Common myeloid progenitor, CD34-positive (primary cell): ENCODE measurements around the gene ARHGAP26.

Experiments
- CTCF ChIA-PET: fragments of 350-600 bp; sonication (Branson Sonifier 250); formaldehyde crosslinking; loops from one replicate; lab custom pipeline; 2021; ENCODE audit warnings: antibody characterized with exemption; lab: Charles Lee
- POLR2A ChIA-PET: fragments of 350-600 bp; sonication (Branson Sonifier 250); formaldehyde crosslinking; loops from one replicate; lab custom pipeline; 2021; ENCODE audit warnings: antibody characterized with exemption; lab: Charles Lee
- DNase-seq, 3 donors: peaks; one replicate each; pipeline versions ENCODE4 v3.0.0 to v3.0.0-alpha.2; 2013
- H3K27ac ChIP-seq, 2 experiments: 1 replicate in 1 of 2; 2 replicates in 1 of 2; pipeline ENCODE4 v1.7.0; 2013; ENCODE audit warnings: inconsistent platforms in 2 of 2, low read length in 2 of 2, mild to moderate bottlenecking in 2 of 2, low read depth in 1 of 2, moderate library complexity in 1 of 2; ENCODE audit not compliant: severe bottlenecking in 2 of 2, insufficient read depth in 1 of 2, poor library complexity in 1 of 2
- H3K27me3 ChIP-seq, 5 experiments: replicated peaks in 2 of 5; 1 replicate in 3 of 5; 2 replicates in 2 of 5; pipeline versions ENCODE4 v1.6.1 to v1.7.0; 2013; ENCODE audit warnings: low read length in 4 of 5, mild to moderate bottlenecking in 2 of 5, moderate library complexity in 2 of 5, inconsistent platforms in 1 of 5; ENCODE audit not compliant: insufficient read depth in 5 of 5, control insufficient read depth in 4 of 5
- H3K36me3 ChIP-seq, 4 experiments: 1 replicate in 2 of 4; 2 replicates in 2 of 4; pipeline versions ENCODE4 v1.6.1 to v1.7.0; 2013; ENCODE audit warnings: low read length in 3 of 4, control low read depth in 1 of 4, mild to moderate bottlenecking in 1 of 4; ENCODE audit not compliant: control insufficient read depth in 4 of 4, insufficient read depth in 4 of 4
- H3K4me1 ChIP-seq, 4 experiments: 1 replicate in 3 of 4; 2 replicates in 1 of 4; pipeline versions ENCODE4 v1.6.1 to v1.7.1; 2013; ENCODE audit warnings: low read length in 3 of 4, mild to moderate bottlenecking in 3 of 4, control low read depth in 1 of 4, inconsistent platforms in 1 of 4, moderate library complexity in 1 of 4; ENCODE audit not compliant: control insufficient read depth in 4 of 4, insufficient read depth in 4 of 4; ENCODE audit errors: control extremely low read depth in 1 of 4
- H3K4me3 ChIP-seq, 7 experiments: 1 replicate in 4 of 7; 2 replicates in 3 of 7; pipeline versions ENCODE4 v1.5.1 to v1.7.0; 2013; ENCODE audit warnings: mild to moderate bottlenecking in 7 of 7, low read length in 6 of 7, moderate library complexity in 6 of 7, inconsistent platforms in 2 of 7, low read depth in 2 of 7, control low read depth in 1 of 7; ENCODE audit not compliant: insufficient read depth in 4 of 7, control insufficient read depth in 1 of 7; ENCODE audit errors: extremely low read depth in 1 of 7
- H3K9me3 ChIP-seq, 5 experiments: 1 replicate in 4 of 5; 2 replicates in 1 of 5; pipeline versions ENCODE4 v1.6.1 to v1.7.1; 2013; ENCODE audit warnings: low read length in 4 of 5, mild to moderate bottlenecking in 2 of 5, inconsistent platforms in 1 of 5, low read depth in 1 of 5, moderate library complexity in 1 of 5; ENCODE audit not compliant: control insufficient read depth in 4 of 5, insufficient read depth in 2 of 5; ENCODE audit errors: control extremely low read depth in 1 of 5
- WGBS: methylation state at CpG from one replicate; pipeline ENCODE4 v1.1.5; 2013; ENCODE audit not compliant: insufficient coverage; 5-methylcytosine and 5-hydroxymethylcytosine counted together

Gene ARHGAP26

GRCh38 chr5:143134900-143135299, 364.7 kb downstream of the ARHGAP26 start:
- Histone ChIP-seq H3K36me3 (peaks cover 2 to 10% (median 4%) of the 10 kb centered on the region in 4 experiments), H3K4me1 (peaks cover 0 to 4% (median 2%) of the 10 kb centered on the region in 4 experiments), H3K4me3 (no peak overlapping the region), H3K27ac (no peak overlapping the region), H3K9me3 (no peaks in the 10 kb centered on the region), H3K27me3 (no peaks in the 10 kb centered on the region)
- 98% methylated on average over 4 of the region's 4 CpGs for WGBS
- CTCF ChIA-PET: interaction anchor here (2.8 kb wide), 1 partner anchor 10 kb away, joined by 10 read pairs; no protein-coding TSS in a partner anchor
- POLR2A ChIA-PET: no interaction called here
- DNase-seq: no peak

GRCh38 chr5:143135832-143136551, 365.8 kb downstream of the ARHGAP26 start:
- H3K36me3 ChIP-seq: peaks cover 2 to 10% (median 4%) of the 10 kb centered on the region in 4 experiments
- H3K27me3 ChIP-seq: no peaks in the 10 kb centered on the region
- no peak overlapping the region for H3K4me3 ChIP-seq
- WGBS: 95% methylated on average over 4 of the region's 5 CpGs
- peaks cover 0 to 7% (median 4%) of the 10 kb centered on the region in 4 experiments for H3K4me1 ChIP-seq
- DNase-seq: no peak
- CTCF ChIA-PET: interaction anchor here (0.9 to 1.5 kb wide), 2 partner anchors 9 to 18 kb away, joined by 3 to 7 read pairs; no protein-coding TSS in a partner anchor
- POLR2A ChIA-PET: interaction anchor here (0.6 kb wide), 1 partner anchor 86 kb away, joined by 3 read pairs; no protein-coding TSS in a partner anchor
- no peak overlapping the region for H3K27ac ChIP-seq
- H3K9me3 ChIP-seq: no peaks in the 10 kb centered on the region

GRCh38 chr5:143138839-143139238, 368.7 kb downstream of the ARHGAP26 start:
- peaks cover 2 to 8% (median 4%) of the 10 kb centered on the region in 4 experiments for H3K36me3 ChIP-seq
- DNase-seq: no peak
- H3K9me3 ChIP-seq: no peaks in the 10 kb centered on the region
- H3K27me3 ChIP-seq: no peaks in the 10 kb centered on the region
- H3K4me3 ChIP-seq: no peak overlapping the region
- ChIA-PET POLR2A (no interaction called here), CTCF (interaction anchor here (1.6 to 1.7 kb wide), 3 partner anchors 11 to 20 kb away, joined by 3 to 6 read pairs (median 5); no protein-coding TSS in a partner anchor)
- H3K27ac ChIP-seq: no peak overlapping the region
- WGBS: 100% methylated on average over 7 of the region's 8 CpGs
- peaks cover 9 to 29% (median 23%) of the 10 kb centered on the region in 4 experiments for H3K4me1 ChIP-seq

- CTCF ChIA-PET: interaction anchor here (1.6 kb wide), 1 partner anchor 11 kb away, joined by 6 read pairs; no protein-coding TSS in a partner anchor
Measured at GRCh38 chr5:143139585-143139984, 369.4 kb downstream of the ARHGAP26 start.

GRCh38 chr5:143140492-143141203, 370.5 kb downstream of the ARHGAP26 start:
- Histone ChIP-seq H3K27ac (no peak overlapping the region), H3K27me3 (no peaks in the 10 kb centered on the region), H3K4me1 (peaks cover 9 to 34% (median 24%) of the 10 kb centered on the region in 4 experiments), H3K9me3 (no peaks in the 10 kb centered on the region), H3K36me3 (no peaks in the 10 kb centered on the region), H3K4me3 (no peak overlapping the region)
- ChIA-PET CTCF (interaction anchor here (0.6 to 1.4 kb wide), 3 partner anchors 10 to 124 kb away, joined by 3 read pairs; no protein-coding TSS in a partner anchor), POLR2A (no interaction called here)
- WGBS: 97% methylated on average over 6 of the region's 9 CpGs
- no peak for DNase-seq

More at GRCh38 chr5:143139585-143139984, 369.4 kb downstream of the ARHGAP26 start:
- H3K4me3 ChIP-seq: no peak overlapping the region
- POLR2A ChIA-PET: no interaction called here
- H3K4me1 ChIP-seq: peaks cover 9 to 29% (median 23%) of the 10 kb centered on the region in 4 experiments
- 100% methylated on average over 2 of the region's 9 CpGs for WGBS
- no peak overlapping the region for H3K27ac ChIP-seq
- no peaks in the 10 kb centered on the region for H3K27me3 ChIP-seq
- peaks cover 0 to 5% (median 3%) of the 10 kb centered on the region in 4 experiments for H3K36me3 ChIP-seq
- no peaks in the 10 kb centered on the region for H3K9me3 ChIP-seq
- no peak for DNase-seq

- peaks cover 9 to 35% (median 24%) of the 10 kb centered on the region in 4 experiments for H3K4me1 ChIP-seq
- no peaks in the 10 kb centered on the region for H3K9me3 ChIP-seq
- no peak overlapping the region for H3K27ac ChIP-seq
- H3K4me3 ChIP-seq: peak overlapping the region in 2 of 7 experiments; percentile 25 to 40
- H3K27me3 ChIP-seq: no peaks in the 10 kb centered on the region
- DNase-seq: peak in 2 of 3 donors; percentile 56 to 68
- CTCF ChIA-PET: interaction anchor here (1.4 kb wide), 1 partner anchor 11 kb away, joined by 3 read pairs; no protein-coding TSS in a partner anchor
- POLR2A ChIA-PET: no interaction called here
- WGBS: 14% methylated on average over 2 of the region's 6 CpGs
- no peaks in the 10 kb centered on the region for H3K36me3 ChIP-seq
Measured at GRCh38 chr5:143141652-143142051, 371.5 kb downstream of the ARHGAP26 start.
